Fibroblast of mammary gland (primary cell): ENCODE measurements around the gene FXYD2.
A peak's percentile ranks its signal among the peaks of the same experiment; 100 is the strongest.

ENCODE experiments used
- DNase-seq: peaks from one replicate; pipeline ENCODE4 v3.0.0-alpha.2; 2010; ENCODE audit warnings: low read depth
- H3K4me3 ChIP-seq: 2 replicates; pipeline ENCODE4 v1.5.1; 2011; ENCODE audit warnings: low read depth, mild to moderate bottlenecking, low read length, moderate library complexity; ENCODE audit not compliant: control insufficient read depth
- TF ChIP-seq, protein P1 (sequence below): conservative IDR thresholded peaks from 2 replicates; pipeline ENCODE4 v1.5.1; 2011; ENCODE audit warnings: low read depth, low read length, inconsistent platforms; ENCODE audit not compliant: control insufficient read depth, insufficient read depth

The FXYD2 gene

DNA sequence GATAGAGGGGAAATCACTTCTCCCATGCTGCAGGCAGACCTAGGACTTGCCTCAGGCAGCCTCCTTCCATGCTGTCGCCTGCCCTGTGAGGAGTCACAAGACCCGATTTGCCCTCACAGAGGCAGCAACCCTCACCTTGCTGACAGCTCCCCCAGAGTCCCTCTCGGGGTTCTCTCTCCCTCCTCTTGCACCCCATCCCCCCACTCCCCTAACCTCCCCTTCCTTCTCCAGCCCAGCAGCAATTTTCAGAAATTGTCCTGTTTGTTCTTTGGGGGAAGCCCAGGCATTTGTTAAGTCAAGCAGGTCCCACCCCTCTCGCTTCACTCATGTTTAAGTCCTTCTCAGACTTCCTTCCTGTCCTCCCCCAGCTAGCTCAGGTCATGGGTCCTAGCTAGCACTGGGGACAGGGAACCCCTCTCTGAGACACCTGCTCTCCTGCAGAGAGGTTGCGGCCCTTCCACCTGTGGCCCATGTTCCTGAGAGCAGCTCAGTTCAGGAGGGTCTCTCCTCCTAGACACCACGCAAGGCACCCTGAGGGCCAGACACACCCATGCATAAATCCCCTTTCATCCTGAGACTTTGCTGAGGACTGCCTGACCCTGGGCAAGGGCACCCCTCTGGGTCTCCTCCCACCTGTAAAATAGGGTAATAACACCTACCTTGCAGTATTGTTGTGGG is 6.3 kb upstream of the FXYD2 start:
- no peak for DNase-seq

DNA sequence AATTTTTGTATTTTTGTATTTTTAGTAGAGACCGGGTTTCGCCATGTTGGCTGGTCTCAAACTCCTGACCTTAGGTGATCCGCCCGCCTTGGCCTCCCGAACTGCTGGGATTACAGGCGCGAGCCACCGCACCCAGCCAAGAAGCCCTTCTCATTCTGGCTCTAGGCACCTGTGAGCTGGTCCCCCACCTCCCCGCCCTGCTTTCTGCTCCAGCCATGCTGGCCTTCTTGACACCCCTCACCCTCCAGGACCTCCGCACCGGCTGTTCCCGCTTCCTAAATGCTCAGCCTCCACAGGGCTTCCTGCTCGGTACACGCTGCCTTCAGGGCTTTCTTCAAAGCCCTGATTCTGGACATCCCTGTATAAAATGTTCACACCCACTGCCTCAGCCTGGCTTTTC is 5.5 kb upstream of the FXYD2 start:
- H3K4me3 ChIP-seq, result no peak overlapping the region
- TF ChIP-seq, protein P1, sequence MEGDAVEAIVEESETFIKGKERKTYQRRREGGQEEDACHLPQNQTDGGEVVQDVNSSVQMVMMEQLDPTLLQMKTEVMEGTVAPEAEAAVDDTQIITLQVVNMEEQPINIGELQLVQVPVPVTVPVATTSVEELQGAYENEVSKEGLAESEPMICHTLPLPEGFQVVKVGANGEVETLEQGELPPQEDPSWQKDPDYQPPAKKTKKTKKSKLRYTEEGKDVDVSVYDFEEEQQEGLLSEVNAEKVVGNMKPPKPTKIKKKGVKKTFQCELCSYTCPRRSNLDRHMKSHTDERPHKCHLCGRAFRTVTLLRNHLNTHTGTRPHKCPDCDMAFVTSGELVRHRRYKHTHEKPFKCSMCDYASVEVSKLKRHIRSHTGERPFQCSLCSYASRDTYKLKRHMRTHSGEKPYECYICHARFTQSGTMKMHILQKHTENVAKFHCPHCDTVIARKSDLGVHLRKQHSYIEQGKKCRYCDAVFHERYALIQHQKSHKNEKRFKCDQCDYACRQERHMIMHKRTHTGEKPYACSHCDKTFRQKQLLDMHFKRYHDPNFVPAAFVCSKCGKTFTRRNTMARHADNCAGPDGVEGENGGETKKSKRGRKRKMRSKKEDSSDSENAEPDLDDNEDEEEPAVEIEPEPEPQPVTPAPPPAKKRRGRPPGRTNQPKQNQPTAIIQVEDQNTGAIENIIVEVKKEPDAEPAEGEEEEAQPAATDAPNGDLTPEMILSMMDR, result no peak
- no peak for DNase-seq

More for the DNA sequence above, 6.3 kb upstream of the FXYD2 start:
- TF ChIP-seq, protein P1, result no peak
- no peak overlapping the region for H3K4me3 ChIP-seq

DNA sequence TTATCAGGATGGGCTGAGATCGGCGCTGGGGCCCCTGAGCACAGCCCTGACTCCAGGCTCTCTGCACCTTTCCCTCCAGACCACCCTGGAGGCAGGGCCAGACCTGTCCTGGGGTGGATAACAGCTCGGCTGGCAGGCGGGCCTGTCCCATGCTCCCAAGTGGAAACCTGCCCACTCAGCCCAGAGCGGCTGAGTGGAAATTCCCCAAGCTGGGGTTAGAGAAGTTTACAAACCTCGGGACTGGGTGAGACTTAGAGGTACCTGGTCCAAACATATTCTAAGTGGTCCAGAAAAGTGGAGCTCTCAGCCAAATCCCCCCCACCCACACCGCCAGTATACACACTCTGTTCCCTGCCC is 4.8 kb upstream of the FXYD2 start:
- TF ChIP-seq, protein P1, result no peak
- DNase-seq, result no peak
- no peak overlapping the region for H3K4me3 ChIP-seq

DNA sequence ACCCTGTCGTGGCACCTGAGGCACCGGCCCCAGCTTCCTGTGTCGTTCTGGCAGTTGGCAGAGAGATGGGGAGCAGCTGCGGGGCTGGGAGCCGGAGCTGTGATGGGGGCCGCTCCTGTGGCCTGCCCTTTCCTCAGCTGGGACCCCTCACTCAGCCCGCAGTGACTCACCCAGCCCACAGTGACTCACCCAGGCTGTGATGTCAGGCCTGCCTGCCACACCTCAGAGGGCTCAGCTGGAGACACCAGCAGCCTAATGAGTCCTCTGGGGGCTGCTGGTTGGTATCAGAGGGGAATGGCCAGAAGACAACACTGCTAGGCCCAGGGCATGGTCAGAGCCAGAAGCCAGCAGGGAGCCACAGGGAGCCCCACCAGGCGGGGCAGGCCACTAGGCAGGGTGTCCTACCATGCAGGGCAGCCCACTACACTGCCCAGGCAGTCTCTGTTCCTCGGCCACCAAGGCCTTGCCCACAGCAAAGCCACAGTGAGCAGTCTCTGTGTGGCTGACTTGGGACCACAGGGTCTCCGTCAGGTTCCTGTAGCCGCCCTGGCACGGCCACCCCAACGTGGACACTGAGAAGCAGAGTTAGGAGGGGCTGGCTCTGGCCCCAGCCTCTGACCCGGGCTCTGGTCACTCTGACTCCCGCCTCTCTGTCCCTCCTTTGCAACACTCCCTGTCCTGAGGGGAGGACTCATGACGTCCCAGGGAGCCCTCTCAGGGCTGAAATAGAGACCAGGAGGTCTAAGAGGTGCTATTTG is 4.2 kb upstream of the FXYD2 start:
- H3K4me3 ChIP-seq, result no peak overlapping the region
- TF ChIP-seq, protein P1, result no peak
- DNase-seq, result peak; percentile 70

DNA sequence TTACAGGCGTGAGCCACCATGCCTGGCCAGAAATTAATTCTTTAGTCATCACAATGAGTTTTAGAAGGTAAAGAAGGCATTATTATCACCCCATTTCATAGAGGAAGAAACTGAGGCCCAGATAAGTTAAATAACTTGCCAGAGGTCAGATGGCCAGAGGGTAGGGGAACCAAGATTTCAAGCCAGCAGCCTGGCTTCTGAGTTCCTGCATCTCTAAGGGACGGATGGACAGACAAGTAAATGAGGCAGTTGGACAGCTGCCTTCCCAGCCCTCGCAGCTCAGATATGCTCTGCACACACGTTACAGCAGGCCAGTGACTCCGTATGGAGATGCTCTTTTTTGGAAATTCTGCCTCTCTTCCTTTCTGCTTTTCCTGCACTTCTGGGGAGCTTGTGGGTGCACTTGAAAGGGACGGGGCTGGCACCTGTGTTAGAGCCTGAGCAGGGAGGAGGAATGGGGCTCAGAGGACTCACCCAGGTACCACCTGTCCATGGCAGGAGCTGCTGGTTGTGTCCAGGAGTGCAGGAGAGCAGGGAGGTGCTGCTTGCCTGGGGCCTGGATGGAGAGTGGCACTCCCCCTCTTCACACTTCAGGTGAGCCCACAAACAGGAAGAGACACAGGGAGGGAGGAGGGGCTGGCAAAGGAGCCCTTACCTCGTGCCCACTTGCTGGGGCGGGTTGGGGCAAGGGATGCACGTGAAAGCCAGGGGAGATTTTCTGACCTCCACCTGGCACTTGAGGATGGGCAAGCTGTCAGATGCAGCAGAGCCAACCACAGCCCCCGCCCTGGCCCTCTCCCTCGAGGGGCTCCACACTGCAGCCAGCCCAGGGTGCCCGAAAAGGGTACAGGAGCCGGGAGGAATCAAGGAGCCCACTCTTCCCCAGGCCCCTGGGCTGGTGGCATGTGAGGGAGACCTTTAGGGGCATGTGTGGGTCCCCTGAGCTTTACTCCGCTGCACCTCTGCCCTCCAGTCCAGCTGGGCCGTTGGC is 3.3 kb upstream of the FXYD2 start:
- TF ChIP-seq, protein P1, result no peak
- H3K4me3 ChIP-seq, result no peak overlapping the region
- no peak for DNase-seq

DNA sequence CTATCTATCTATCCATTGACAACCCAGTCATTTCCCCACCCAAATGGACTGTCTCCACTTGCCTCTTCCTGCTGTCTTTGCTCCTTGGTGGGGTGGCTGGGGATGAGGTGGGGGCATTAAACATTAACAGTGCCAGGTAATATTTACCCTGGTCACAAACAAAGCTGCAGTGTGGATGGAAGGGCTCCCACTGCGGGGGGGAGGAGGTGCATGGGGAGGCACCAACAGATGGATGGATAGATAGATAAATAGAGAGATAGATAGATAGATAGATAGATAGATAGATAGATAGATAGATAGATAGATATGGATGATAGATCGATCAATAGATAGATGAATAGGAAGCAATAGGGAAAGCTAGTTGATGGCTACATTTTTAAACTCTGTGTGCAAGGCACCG is 2.3 kb upstream of the FXYD2 start:
- H3K4me3 ChIP-seq, result no peak overlapping the region
- no peak for DNase-seq
- TF ChIP-seq, protein P1, result no peak
